RWPE1 (cell line): ENCODE measurements around the gene S100A5.
A peak's percentile ranks its signal among the peaks of the same experiment; 100 is the strongest.
"Not testable (repeated sequence)": the region's sequence is repeated elsewhere in the genome, so short reads cannot be mapped to it uniquely, and the experiment has no call there.

Experiments used
- CTCF ChIA-PET: fragments of 350-600 bp; sonication (Branson Sonifier 250); formaldehyde crosslinking; extraction: SDS; loops from one replicate; lab custom pipeline; 2021; lab: Yijun Ruan, JAX
- POLR2A ChIA-PET: fragments of 400-600 bp; formaldehyde crosslinking; extraction: SDS; loops from one replicate; lab custom pipeline; 2020; ENCODE audit warnings: antibody characterized with exemption; ENCODE audit not compliant: low non-redundant PET; lab: Yijun Ruan, JAX
- DNase-seq: peaks from one replicate; pipeline ENCODE4 v3.0.0; 2012; ENCODE audit warnings: low spot score
- H3K27ac ChIP-seq: fragments of 450-650 bp; 2 replicates; pipeline ENCODE4 v1.5.1; 2017
- CTCF ChIP-seq: fragments of 450-650 bp; conservative IDR thresholded peaks from 2 replicates; pipeline ENCODE4 v1.5.1; 2017; ENCODE audit warnings: low read depth, mild to moderate bottlenecking

The S100A5 gene

GRCh38 chr1:153583976-153584375, 43.2 kb upstream of the S100A5 start:
- CTCF ChIA-PET = no interaction called here
- POLR2A ChIA-PET = interaction anchor here (0.7 kb wide), 1 partner anchor 34 kb away, joined by 3 read pairs; no protein-coding TSS in a partner anchor
- no peak for DNase-seq
- H3K27ac ChIP-seq = no peak overlapping the region
- no peak for TF ChIP-seq CTCF

- CTCF ChIA-PET, DNase-seq, H3K27ac ChIP-seq: not testable (repeated sequence)
- POLR2A ChIA-PET = interaction anchor here (0.7 kb wide), 1 partner anchor 35 kb away, joined by 3 read pairs; no protein-coding TSS in a partner anchor
Measured at GRCh38 chr1:153583514-153583913, 42.8 kb upstream of the S100A5 start.

GRCh38 chr1:153582836-153583235, 42.1 kb upstream of the S100A5 start:
- POLR2A ChIA-PET, DNase-seq, CTCF ChIA-PET, H3K27ac ChIP-seq: not testable (repeated sequence)

GRCh38 chr1:153578936-153579335, 38.2 kb upstream of the S100A5 start:
- CTCF ChIA-PET = interaction anchor here (0.5 to 0.9 kb wide), 2 partner anchors 68 to 113 kb away, joined by 3 to 7 read pairs; no protein-coding TSS in a partner anchor
- no peak for TF ChIP-seq CTCF
- no peak for DNase-seq
- H3K27ac ChIP-seq = no peak overlapping the region
- POLR2A ChIA-PET = no interaction called here

- POLR2A ChIA-PET = no interaction called here
- no peak for DNase-seq
- no peak for TF ChIP-seq CTCF
- CTCF ChIA-PET = interaction anchor here (0.5 to 0.9 kb wide), 2 partner anchors 67 to 113 kb away, joined by 3 to 7 read pairs; no protein-coding TSS in a partner anchor
- H3K27ac ChIP-seq = no peak overlapping the region
Measured at GRCh38 chr1:153578490-153578889, 37.8 kb upstream of the S100A5 start.

- TF ChIP-seq CTCF = no peak
- CTCF ChIA-PET = interaction anchor here (0.6 to 1.0 kb wide), 4 partner anchors 11 to 246 kb away, joined by 3 to 4 read pairs (median 4); no protein-coding TSS in a partner anchor
- DNase-seq = no peak
- peak overlapping the region; percentile 68 for H3K27ac ChIP-seq
- POLR2A ChIA-PET = interaction anchor here (0.9 to 2.0 kb wide), 3 partner anchors 35 to 57 kb away, joined by 4 to 6 read pairs (median 4); partner anchors contain the start of genes CHTOP and S100A16
Measured at GRCh38 chr1:153577624-153578051, 36.9 kb upstream of the S100A5 start.

GRCh38 chr1:153577138-153577537, 36.4 kb upstream of the S100A5 start:
- TF ChIP-seq CTCF = no peak
- H3K27ac ChIP-seq = peak overlapping the region; percentile 68
- no peak for DNase-seq
- CTCF ChIA-PET = interaction anchor here (0.6 to 1.0 kb wide), 4 partner anchors 10 to 247 kb away, joined by 3 to 4 read pairs (median 4); no protein-coding TSS in a partner anchor
- POLR2A ChIA-PET = interaction anchor here (0.9 to 2.0 kb wide), 3 partner anchors 36 to 57 kb away, joined by 4 to 6 read pairs (median 4); partner anchors contain the start of genes CHTOP and S100A16

- DNase-seq, H3K27ac ChIP-seq, POLR2A ChIA-PET: not testable (repeated sequence)
- CTCF ChIA-PET = interaction anchor here (1.4 kb wide), 1 partner anchor 40 kb away, joined by 3 read pairs; the partner anchor contains the start of gene S100A14
Measured at GRCh38 chr1:153575497-153575896, 34.8 kb upstream of the S100A5 start.

- DNase-seq, POLR2A ChIA-PET, CTCF ChIA-PET, H3K27ac ChIP-seq: not testable (repeated sequence)
Measured at GRCh38 chr1:153575081-153575491, 34.4 kb upstream of the S100A5 start.
